GM23248 (cell line): Measurements from ENCODE around the gene PRKD1. TPM values are rescaled to one million over a fixed set of nuclear protein-coding genes. Genes with fewer than 3 reads are reported as not detected.

Experiments used
- DNase-seq: peaks from one replicate; pipeline ENCODE4 v3.0.0-alpha.2; 2015
- H2AFZ ChIP-seq: fragments of 200-600 bp; sonication (generic); 2 replicates; pipeline ENCODE4 v1.6.1; 2016; ENCODE audit warnings: antibody characterized with exemption
- H3F3A ChIP-seq: fragments of 200-600 bp; sonication (generic); 2 replicates; pipeline ENCODE4 v1.6.1; 2016; ENCODE audit warnings: mild to moderate bottlenecking, antibody characterized with exemption, mixed run types; ENCODE audit not compliant: insufficient read depth
- H3K27ac ChIP-seq: fragments of 200-600 bp; sonication (generic); 2 replicates; pipeline ENCODE4 v1.5.1; 2016; ENCODE audit warnings: mild to moderate bottlenecking
- H3K27me3 ChIP-seq: fragments of 200-600 bp; sonication (generic); replicated peaks from 2 replicates; pipeline ENCODE4 v1.6.1; 2016; ENCODE audit warnings: mild to moderate bottlenecking; ENCODE audit not compliant: insufficient read depth
- H3K36me3 ChIP-seq: fragments of 200-600 bp; sonication (generic); 2 replicates; pipeline ENCODE4 v1.6.1; 2016; ENCODE audit warnings: low read depth, mild to moderate bottlenecking
- H3K4me1 ChIP-seq: fragments of 200-600 bp; sonication (generic); 2 replicates; pipeline ENCODE4 v1.6.1; 2016; ENCODE audit warnings: mild to moderate bottlenecking; ENCODE audit not compliant: insufficient read depth
- H3K4me2 ChIP-seq: fragments of 200-600 bp; sonication (generic); one replicate; pipeline ENCODE4 v1.6.1; 2016; ENCODE audit warnings: mild to moderate bottlenecking; ENCODE audit not compliant: unreplicated experiment
- H3K4me3 ChIP-seq: fragments of 200-600 bp; sonication (generic); 2 replicates; pipeline ENCODE4 v1.5.1; 2016; ENCODE audit warnings: mild to moderate bottlenecking
- H3K79me2 ChIP-seq: fragments of 200-600 bp; sonication (generic); 2 replicates; pipeline ENCODE4 v1.6.1; 2016; ENCODE audit warnings: mild to moderate bottlenecking; ENCODE audit not compliant: insufficient read depth
- H3K9ac ChIP-seq: fragments of 200-600 bp; sonication (generic); 2 replicates; pipeline ENCODE4 v1.6.1; 2016; ENCODE audit warnings: mild to moderate bottlenecking
- H3K9me2 ChIP-seq: fragments of 200-600 bp; sonication (generic); 2 replicates; pipeline ENCODE4 v1.6.1; 2016; ENCODE audit warnings: mixed run types, mild to moderate bottlenecking, moderate library complexity; ENCODE audit not compliant: insufficient read depth
- H3K9me3 ChIP-seq: fragments of 200-600 bp; sonication (generic); one replicate; pipeline ENCODE4 v1.6.1; 2017; ENCODE audit warnings: low read depth
- H4K20me1 ChIP-seq: fragments of 200-600 bp; sonication (generic); 2 replicates; pipeline ENCODE4 v1.6.0; 2016; ENCODE audit not compliant: insufficient read depth
- EZH2 ChIP-seq: fragments of 200-600 bp; sonication (generic); IDR thresholded peaks from 2 replicates; pipeline ENCODE4 v1.6.1; 2018; ENCODE audit warnings: antibody characterized with exemption, mild to moderate bottlenecking; ENCODE audit not compliant: insufficient read depth, poor library complexity, severe bottlenecking
- EZH2phosphoT487 ChIP-seq: fragments of 200-600 bp; sonication (generic); IDR thresholded peaks from 2 replicates; pipeline ENCODE4 v1.6.1; 2018; ENCODE audit warnings: antibody characterized with exemption, moderate library complexity, mild to moderate bottlenecking, low read depth; ENCODE audit not compliant: insufficient read depth
- WGBS, 2 experiments: methylation state at CpG; one replicate each; pipeline ENCODE4 v1.1.6; 2015 to 2017; ENCODE audit warnings: low lambda C conversion rate in 2 of 2, low coverage in 1 of 2; ENCODE audit errors: missing lambda C conversion rate in 2 of 2; 5-methylcytosine and 5-hydroxymethylcytosine counted together
- in situ Hi-C: fragments of 300-500 bp; cut with MboI; formaldehyde crosslinking; loops from 2 replicates; pipeline ENCODE4 v1.15.0; 2020
- polyA plus RNA-seq: library from polyadenylated mRNA; unstranded; fragments of >200 nt; fragmentation: Nextera tagmentation; extraction: Ambion mirVana; gene quantifications from 2 replicates; pipeline ENCODE4 v1.2.1, GENCODE V29; 2016
- total RNA-seq: library from RNA; depleted of rRNA; stranded (reverse); fragments of >200 nt; shearing (Covaris generic); gene quantifications from 2 replicates; pipeline ENCODE4 v1.2.3, GENCODE V29; 2014

PRKD1 gene
- total and polyA plus RNA-seq, 2 experiments from 2014 or later = 24.2 to 30.7 TPM

DNA sequence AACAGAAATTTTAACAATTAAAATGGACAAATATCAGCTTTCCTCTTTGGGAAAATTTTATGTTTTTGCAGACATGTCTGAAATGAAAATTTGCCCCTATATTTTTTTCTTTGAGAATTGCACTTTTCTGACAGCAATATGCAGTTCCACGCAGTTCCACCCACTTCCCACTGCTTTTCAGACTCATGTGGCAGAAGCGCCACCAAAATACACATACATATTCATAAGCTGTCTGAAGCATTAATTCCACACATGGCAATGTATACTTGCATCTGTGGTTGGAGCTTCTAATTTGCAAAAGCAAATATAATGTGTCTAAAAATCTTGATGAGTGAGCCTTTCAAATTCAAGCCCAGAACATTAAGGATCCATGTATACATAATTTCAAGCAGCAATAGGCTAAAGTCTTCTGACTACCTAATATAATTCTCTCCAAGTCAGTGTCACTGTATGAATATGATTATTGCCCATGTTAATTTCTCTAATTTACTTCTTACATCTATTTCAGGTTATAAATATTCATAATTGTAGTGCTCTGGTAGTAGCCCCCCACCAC is 129.5 kb downstream of the PRKD1 start:
- H3K9me2 ChIP-seq = no peaks in the 10 kb centered on the region
- H3K4me1 ChIP-seq = 0 out of 2 replicates have a peak, but pooled peaks cover 11% of the 10 kb centered on the region
- no peak overlapping the region for H3K4me3 ChIP-seq
- no peaks in the 10 kb centered on the region for H4K20me1 ChIP-seq
- DNase-seq = no peak
- WGBS, 2 experiments = 100% methylated on average over 2 of the region's 2 CpGs
- TF ChIP-seq EZH2 (no peak), EZH2phosphoT487 (no peak)
- no peaks in the 10 kb centered on the region for H3K36me3 ChIP-seq
- H3K9me3 ChIP-seq = no peaks in the 10 kb centered on the region
- no peak overlapping the region for H3K4me2 ChIP-seq
- in situ Hi-C loops = no loop called here
- no peaks in the 10 kb centered on the region for H3K27me3 ChIP-seq
- H2AFZ ChIP-seq = no peak overlapping the region
- H3K27ac ChIP-seq = no peak overlapping the region
- peaks cover 97% of the 10 kb centered on the region for H3K79me2 ChIP-seq
- H3K9ac ChIP-seq = no peak overlapping the region
- H3F3A ChIP-seq = no peaks in the 10 kb centered on the region

DNA sequence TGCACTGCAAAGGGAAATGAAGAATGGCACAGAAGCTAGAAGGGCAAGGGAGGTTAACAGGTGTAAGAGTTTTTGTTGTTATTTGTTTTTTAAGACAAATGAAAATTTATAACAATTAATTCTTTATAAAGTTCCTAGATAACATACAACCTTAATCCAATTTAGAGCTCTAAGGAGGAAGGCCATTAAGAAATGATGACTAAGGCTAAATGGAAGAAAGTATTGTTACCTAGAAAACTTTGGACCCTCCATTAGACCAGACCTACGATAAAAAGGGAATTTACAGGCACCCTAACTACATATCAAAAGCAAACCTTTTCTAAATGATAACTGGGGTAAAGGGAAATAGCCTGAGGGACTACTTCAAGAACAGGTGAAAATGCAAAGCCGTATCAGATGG is 130.8 kb downstream of the PRKD1 start:
- in situ Hi-C loops = no loop called here

DNA sequence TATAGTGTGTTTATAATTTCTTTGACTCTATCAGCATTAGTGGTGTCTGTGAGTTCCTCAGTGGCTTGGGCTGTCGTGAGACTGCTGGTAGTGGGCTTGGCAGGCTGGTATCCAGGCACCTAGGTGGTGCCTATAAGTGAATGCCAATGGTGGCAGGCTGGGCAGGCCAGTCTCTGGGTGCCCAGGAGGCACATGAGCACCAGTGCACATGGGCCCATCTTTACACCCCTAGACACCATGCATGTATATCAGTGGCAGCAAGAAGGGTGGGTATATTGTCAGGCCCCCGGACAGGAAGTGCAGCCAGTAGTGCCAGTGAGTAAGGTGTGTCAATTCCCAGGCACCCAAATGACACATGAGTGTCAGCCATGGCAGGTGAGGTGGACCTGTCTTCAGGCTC is 138.2 kb downstream of the PRKD1 start:
- Histone ChIP-seq H3K27me3 (no peaks in the 10 kb centered on the region), H3K36me3 (no peaks in the 10 kb centered on the region), H2AFZ (no peak overlapping the region), H3K4me1 (no peaks in the 10 kb centered on the region), H3K4me2 (no peak overlapping the region), H3K9ac (no peak overlapping the region), H3K9me3 (no peaks in the 10 kb centered on the region), H3K4me3 (no peak overlapping the region), H4K20me1 (peaks cover 7% of the 10 kb centered on the region; the same call in 1 of the 2 replicates), H3K79me2 (peaks cover 71% of the 10 kb centered on the region), H3F3A (no peaks in the 10 kb centered on the region), H3K9me2 (no peaks in the 10 kb centered on the region), H3K27ac (no peak overlapping the region)
- TF ChIP-seq EZH2 (no peak), EZH2phosphoT487 (no peak)
- 91 to 100% methylated on average over 2 of the region's 2 CpGs for WGBS, 2 experiments
- in situ Hi-C loops = no loop called here
- no peak for DNase-seq

More for the DNA sequence above, 130.8 kb downstream of the PRKD1 start:
- H3K27ac ChIP-seq = no peak overlapping the region
- no peak overlapping the region for H2AFZ ChIP-seq
- H3K27me3 ChIP-seq = no peaks in the 10 kb centered on the region
- no peaks in the 10 kb centered on the region for H3K9me2 ChIP-seq
- H3K4me3 ChIP-seq = no peak overlapping the region
- no peaks in the 10 kb centered on the region for H3K36me3 ChIP-seq
- peaks cover under 1% of the 10 kb centered on the region; the same call in 1 of the 2 replicates for H4K20me1 ChIP-seq
- DNase-seq = no peak
- H3K79me2 ChIP-seq = peaks cover 97% of the 10 kb centered on the region
- no peak overlapping the region for H3K4me2 ChIP-seq
- no peak overlapping the region for H3K9ac ChIP-seq
- no peaks in the 10 kb centered on the region for H3K9me3 ChIP-seq
- no peaks in the 10 kb centered on the region for H3F3A ChIP-seq
- 0 out of 2 replicates have a peak, but pooled peaks cover 11% of the 10 kb centered on the region for H3K4me1 ChIP-seq
- TF ChIP-seq EZH2phosphoT487 (no peak), EZH2 (no peak)
- WGBS, 2 experiments = 93 to 98% methylated on average over 2 of the region's 2 CpGs

DNA sequence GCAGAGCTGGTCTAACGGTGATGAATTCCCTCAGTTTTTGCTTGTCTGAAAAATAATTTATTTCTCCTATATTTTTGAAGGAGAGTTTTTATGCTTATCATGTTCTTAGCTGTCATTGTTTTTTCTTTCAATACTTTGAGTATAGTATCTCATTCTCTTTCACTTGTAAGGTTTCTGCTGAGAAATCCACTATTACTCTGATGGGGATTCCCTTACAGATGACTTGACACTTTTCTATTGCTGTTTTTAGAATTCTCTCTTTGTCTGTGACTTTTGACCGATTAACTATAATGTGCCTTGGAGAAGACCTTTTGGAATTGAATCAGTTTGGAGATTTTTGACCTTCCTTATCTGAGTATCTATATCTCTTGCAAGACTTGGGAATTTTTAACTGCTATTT is 139.6 kb downstream of the PRKD1 start:
- in situ Hi-C loops = no loop called here
- WGBS, 2 experiments = 95 to 97% methylated on average over 2 of the region's 2 CpGs

More for the DNA sequence above, 139.6 kb downstream of the PRKD1 start:
- TF ChIP-seq EZH2phosphoT487 = no peak
- TF ChIP-seq EZH2 = no peak
- Histone ChIP-seq H3K27ac (no peak overlapping the region), H4K20me1 (peaks cover 7% of the 10 kb centered on the region; the same call in 1 of the 2 replicates), H3K9me3 (no peaks in the 10 kb centered on the region), H3K4me1 (no peaks in the 10 kb centered on the region), H3K4me2 (no peak overlapping the region), H3F3A (0 out of 2 replicates have a peak, but pooled peaks cover 10% of the 10 kb centered on the region), H3K79me2 (peaks cover 69% of the 10 kb centered on the region), H3K36me3 (no peaks in the 10 kb centered on the region), H3K9me2 (no peaks in the 10 kb centered on the region), H3K9ac (no peak overlapping the region), H2AFZ (no peak overlapping the region), H3K4me3 (no peak overlapping the region), H3K27me3 (no peaks in the 10 kb centered on the region)
- no peak for DNase-seq
